Fibroblast of peridontal ligament (primary cell): ENCODE data around the gene INTS1.

Experiments used
- DNase-seq: peaks from one replicate; pipeline ENCODE4 v3.0.0-alpha.2; 2010; ENCODE audit errors: extremely low read depth

The INTS1 gene

GRCh38 chr7:1542841-1543747 is 38.9 kb upstream of the INTS1 start:
- DNase-seq, result no peak

DNA sequence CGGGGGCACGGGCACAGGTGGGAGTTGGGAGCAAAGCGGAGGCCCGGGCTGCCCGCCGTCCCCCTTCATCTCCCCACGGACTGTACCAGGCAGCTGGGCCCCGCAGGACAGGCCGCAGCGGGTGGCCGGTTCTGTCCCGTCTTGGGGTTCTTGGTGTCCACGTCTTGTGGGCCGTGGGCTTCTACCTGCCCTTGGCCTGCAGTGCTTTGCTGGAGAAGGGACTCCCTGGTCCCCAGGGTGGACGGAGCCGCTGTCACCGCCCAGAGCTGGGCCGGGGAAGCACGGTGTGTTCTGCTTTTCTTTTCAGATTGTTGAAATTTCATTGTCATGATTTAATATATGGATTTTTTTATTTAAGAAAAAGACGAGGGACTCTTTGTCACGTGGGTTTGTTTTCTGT is 38.1 kb upstream of the INTS1 start:
- no peak for DNase-seq

GRCh38 chr7:1541431-1542162 is 37.4 kb upstream of the INTS1 start:
- no peak for DNase-seq

DNA sequence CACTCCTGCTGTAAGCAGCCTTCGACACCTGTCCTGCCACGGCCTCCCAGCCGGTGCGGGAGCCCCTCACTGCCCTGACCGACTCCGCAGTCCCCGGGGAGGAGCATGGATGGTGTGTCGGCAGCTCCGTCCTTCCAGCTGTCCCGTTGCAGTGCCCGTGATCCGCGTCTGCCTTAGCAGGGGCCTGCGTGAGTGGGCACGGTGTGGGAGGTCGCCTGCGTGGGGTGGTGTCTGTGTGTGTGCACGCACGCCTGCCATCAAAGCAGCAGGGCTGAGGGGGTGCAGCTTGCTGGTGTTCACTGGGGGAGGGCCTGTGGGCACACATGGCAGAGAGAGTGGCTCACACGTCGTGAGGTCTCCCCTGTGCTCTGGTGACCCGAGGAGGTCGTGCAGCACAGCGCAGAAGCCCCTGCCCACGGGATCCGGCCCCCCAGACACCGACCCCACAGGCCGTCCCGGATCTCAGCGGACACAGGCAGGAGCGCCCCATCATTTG is 36.6 kb upstream of the INTS1 start:
- DNase-seq, result no peak

DNA sequence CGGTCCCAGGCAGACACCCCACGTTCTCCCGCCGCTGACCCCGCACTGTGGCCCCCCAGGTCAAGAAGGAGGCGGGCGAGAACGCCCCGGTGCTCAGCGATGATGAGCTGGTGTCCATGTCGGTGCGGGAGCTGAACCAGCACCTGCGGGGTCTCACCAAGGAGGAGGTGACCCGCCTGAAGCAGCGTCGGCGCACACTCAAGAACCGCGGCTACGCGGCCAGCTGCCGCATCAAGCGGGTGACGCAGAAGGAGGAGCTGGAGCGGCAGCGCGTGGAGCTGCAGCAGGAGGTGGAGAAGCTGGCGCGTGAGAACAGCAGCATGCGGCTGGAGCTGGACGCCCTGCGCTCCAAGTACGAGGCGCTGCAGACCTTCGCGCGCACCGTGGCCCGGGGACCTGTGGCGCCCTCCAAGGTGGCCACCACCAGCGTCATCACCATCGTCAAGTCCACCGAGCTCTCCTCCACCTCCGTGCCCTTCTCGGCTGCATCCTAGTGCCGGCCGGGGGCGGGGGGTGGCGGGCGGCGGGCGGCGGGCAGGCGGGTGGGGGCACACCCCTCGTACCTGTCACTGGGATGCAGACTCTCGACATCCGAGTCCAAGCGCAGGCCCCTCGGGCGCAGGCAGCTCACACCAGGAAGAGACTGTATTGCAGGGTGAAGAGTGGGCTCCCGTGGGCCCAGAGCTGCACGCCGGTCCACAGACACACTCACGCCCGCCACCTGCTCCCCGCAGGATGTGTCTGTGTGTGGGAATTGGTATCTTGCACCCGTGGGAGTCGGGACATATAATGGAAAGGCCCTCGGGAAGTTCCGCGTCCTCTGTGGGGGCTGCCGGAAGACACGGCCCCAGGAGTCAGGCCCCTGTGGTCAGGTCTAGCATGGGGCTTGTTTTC is 35.9 kb upstream of the INTS1 start:
- DNase-seq, result no peak

- DNase-seq, result no peak
Measured at GRCh38 chr7:1539181-1539881, 35.1 kb upstream of the INTS1 start.

- DNase-seq, result no peak
Measured at GRCh38 chr7:1538544-1539180, 34.5 kb upstream of the INTS1 start.

GRCh38 chr7:1537535-1538412 is 33.6 kb upstream of the INTS1 start:
- DNase-seq, result peak; percentile 90

DNA sequence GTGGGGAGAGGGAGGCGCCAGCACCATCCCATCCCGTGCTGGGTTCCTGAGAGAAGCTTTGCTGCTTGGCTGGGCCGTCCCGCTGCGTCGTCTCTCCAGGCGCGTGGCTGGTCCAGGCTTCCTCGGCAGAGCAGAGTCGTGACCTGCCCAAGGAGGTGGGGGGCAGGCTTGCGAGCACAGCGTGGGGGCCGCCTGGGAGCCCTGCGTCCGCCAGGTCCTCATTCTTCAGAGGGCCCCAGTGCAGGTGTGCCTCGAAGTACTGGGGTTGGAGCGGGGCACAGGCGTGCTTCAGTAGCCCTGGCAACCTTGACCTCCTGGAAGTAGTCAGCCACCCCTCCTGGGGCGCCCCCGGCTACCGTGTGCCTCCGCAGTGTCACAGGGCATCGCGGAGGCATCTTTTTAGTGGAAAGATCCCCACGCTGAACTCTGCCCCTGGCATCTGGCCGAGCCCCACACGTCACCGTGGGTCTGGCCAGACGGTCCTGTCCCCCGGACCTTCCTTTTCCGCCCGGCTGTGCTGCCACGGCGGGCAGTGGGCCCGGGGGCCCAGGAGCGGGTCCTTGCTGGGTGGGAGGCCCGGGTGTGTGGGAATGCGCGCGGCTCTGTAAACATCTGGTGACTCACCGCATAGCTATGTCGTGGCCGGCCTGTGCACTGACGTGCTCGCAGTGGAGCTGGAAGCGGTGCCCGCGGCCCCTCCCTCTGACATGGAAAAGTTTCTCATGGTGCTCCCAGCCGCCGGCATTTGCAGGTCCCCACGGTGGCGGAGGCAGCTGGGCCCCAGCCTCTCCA is 32.8 kb upstream of the INTS1 start:
- DNase-seq, result peak; percentile 99

DNA sequence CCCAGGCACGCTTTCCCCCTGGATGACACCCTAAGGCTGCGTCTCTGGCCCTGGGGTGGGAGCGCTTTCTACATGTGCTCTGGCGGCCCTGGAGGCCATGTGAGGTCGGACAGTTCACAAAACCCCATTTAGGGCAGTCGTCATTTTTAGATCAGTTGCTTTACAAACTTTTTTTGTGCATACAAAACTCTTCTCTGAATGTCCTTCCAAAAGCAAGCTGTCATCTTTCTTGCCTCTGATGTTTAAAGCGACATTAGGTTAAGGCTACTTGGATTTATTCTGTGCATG is 32.2 kb upstream of the INTS1 start:
- DNase-seq, result no peak

GRCh38 chr7:1535701-1536454 is 31.7 kb upstream of the INTS1 start:
- no peak for DNase-seq

DNA sequence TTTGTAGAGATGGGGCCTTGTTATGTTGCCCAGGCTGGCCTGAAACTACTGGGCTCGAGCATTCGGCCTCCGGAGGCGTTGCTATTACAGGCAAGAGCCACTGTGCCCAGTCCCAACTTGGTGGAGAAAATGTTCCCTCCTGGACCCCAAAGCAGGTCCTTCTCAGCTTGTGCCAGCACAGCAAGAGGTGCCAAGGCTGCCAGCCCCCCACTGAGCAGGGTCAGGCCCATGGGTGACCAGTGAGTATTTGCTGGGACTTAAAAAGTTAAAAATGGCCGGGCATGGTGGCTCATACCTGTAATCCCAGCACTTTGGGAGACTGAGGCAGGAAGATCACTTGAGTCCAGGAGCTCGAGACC is 30.9 kb upstream of the INTS1 start:
- no peak for DNase-seq

GRCh38 chr7:1534330-1535099 is 30.3 kb upstream of the INTS1 start:
- no peak for DNase-seq

DNA sequence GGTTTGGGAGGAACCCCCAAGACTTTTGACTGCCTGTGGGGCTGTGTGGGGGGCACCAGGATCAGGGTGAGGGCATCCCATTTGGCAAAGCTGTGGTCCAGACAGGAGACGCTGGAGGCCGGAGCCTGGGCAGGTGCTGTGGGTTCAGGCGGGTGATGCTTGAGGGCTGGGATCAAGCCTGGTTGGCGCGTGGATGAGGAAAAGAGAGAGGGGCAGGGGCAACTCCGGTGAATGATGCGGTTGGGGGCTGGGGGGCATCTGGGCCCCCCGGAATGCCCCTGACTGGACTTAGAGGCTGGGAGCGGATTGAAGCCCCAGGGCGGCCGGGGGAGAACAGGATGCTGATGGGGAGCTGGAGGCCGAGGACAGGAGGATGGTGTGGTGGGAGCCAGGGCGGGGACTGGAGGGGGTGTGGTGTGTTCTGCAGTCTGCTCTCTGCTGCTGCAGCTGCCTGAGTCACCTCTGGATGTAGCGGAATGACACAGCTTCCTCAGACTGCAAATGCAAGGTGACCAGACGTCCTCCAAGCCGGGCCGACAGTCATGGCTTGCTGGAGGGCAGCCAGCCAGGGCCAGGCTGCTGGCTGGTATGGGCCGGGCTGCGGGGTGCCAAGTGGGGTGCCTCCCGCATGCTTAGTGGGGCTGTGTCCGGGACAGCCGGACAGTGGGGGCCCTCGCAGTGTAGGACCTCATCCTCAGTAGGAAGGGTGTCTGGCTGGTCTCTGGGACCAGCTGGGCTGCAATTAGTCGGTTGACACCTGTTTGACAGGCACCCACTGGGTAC is 29.5 kb upstream of the INTS1 start:
- DNase-seq, result peak; percentile 64

DNA sequence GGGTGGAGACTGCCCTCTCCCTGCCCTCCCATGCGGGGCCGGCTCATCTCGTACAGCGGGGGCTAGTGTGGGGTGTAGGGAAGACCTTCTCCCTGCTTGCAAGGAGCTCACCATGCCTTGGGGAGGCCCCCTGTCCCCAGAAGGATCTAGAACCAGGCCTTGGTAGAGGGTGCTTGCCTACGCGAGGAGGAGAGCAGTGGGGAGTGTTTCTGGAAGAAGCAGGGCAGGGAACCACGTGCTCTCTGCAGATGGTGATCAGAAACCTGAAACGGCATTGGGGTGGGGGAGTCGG is 29.0 kb upstream of the INTS1 start:
- DNase-seq, result peak; percentile 20

DNA sequence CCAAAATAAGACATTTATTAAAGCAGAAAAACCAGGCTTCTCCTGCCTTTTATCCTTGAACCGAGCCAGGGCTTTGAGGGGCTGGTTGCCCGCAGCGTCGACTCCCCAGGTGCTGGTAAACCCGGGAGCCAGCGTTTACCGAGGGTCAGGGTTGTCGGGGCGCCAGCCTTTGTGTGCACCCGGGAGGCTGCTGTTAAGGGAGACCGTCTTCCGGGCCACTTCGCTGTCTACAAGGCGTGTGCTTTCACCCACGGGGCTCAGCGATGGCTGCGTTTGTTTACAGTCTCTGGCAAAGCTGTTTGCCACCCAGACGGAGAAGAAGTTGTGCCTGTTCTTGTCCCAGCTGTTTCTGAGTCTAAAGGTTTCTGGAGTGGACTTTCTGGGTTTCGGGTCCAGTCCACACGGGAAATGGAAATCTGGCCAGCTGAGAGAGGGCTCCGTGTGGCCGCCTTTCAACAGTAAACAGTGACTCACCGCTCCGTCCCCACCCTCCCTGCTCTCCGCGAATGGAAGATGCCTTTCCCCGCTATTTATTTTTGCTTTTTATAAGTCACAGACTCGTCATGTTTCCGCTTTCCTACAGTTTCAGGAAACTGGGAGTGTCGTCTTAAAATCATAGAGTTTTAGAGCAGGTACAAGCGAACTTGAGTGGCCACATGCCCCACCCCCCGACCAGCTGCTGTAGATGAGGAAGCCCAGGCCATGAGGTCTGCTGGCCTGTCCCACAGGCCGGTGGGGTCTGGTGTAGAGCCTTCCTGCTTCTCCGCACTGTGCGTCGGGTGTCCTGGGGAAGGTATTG is 28.5 kb upstream of the INTS1 start:
- peak; percentile 92 for DNase-seq
